Mesenchymal stem cell (in vitro differentiated cells and primary cell): ENCODE data around the gene RPRD2.

ENCODE experiments used
- DNase-seq: peaks from one replicate; pipeline ENCODE4 v3.0.0-alpha.2; 2013
- H2AFZ ChIP-seq: one replicate; pipeline ENCODE4 v1.6.1; 2013; ENCODE audit warnings: low read depth, mild to moderate bottlenecking, control low read depth, inconsistent platforms, low read length, moderate library complexity
- H2AK5ac ChIP-seq: 2 replicates; pipeline ENCODE4 v1.6.1; 2013; ENCODE audit warnings: low read length, moderate library complexity, mild to moderate bottlenecking, inconsistent platforms; ENCODE audit not compliant: severe bottlenecking
- H2BK120ac ChIP-seq: one replicate; pipeline ENCODE4 v1.6.1; 2013; ENCODE audit warnings: low read depth, mild to moderate bottlenecking, inconsistent platforms, low read length, moderate library complexity
- H2BK12ac ChIP-seq, 2 experiments: one replicate each; pipeline ENCODE4 v1.6.1; 2013; ENCODE audit warnings: inconsistent platforms in 2 of 2, low read length in 2 of 2, mild to moderate bottlenecking in 2 of 2, moderate library complexity in 2 of 2, control low read depth in 1 of 2
- H2BK15ac ChIP-seq: one replicate; pipeline ENCODE4 v1.6.1; 2013; ENCODE audit warnings: mild to moderate bottlenecking, low read depth, inconsistent platforms; ENCODE audit not compliant: poor library complexity, severe bottlenecking
- H2BK5ac ChIP-seq: 2 replicates; pipeline ENCODE4 v1.6.1; 2013; ENCODE audit warnings: low read depth, mild to moderate bottlenecking, low read length, control low read depth, inconsistent platforms; ENCODE audit not compliant: poor library complexity, severe bottlenecking
- H3K14ac ChIP-seq, 2 experiments: one replicate each; pipeline ENCODE4 v1.6.1; 2013; ENCODE audit warnings: inconsistent platforms in 2 of 2, low read length in 2 of 2, control low read depth in 1 of 2, mild to moderate bottlenecking in 1 of 2, moderate library complexity in 1 of 2
- H3K18ac ChIP-seq, 2 experiments: one replicate each; pipeline ENCODE4 v1.6.1; 2013; ENCODE audit warnings: inconsistent platforms in 2 of 2, low read length in 2 of 2, control low read depth in 1 of 2, low read depth in 1 of 2, mild to moderate bottlenecking in 1 of 2
- H3K23ac ChIP-seq, 2 experiments: one replicate each; pipeline ENCODE4 v1.6.1; 2013; ENCODE audit warnings: inconsistent platforms in 2 of 2, low read length in 2 of 2, mild to moderate bottlenecking in 2 of 2, moderate library complexity in 2 of 2, control low read depth in 1 of 2
- H3K27ac ChIP-seq: 2 replicates; pipeline ENCODE4 v1.5.1; 2013; ENCODE audit warnings: mild to moderate bottlenecking, moderate library complexity, low read length, control low read depth, inconsistent platforms; ENCODE audit not compliant: poor library complexity, severe bottlenecking
- H3K27me3 ChIP-seq, 2 experiments: 2 replicates each; pipeline versions ENCODE4 v1.6.1 to v1.7.0; 2013; ENCODE audit warnings: low read length in 2 of 2, mild to moderate bottlenecking in 2 of 2, moderate library complexity in 2 of 2, control low read depth in 1 of 2, inconsistent platforms in 1 of 2; ENCODE audit not compliant: control insufficient read depth in 1 of 2, insufficient read depth in 1 of 2
- H3K36me3 ChIP-seq, 2 experiments: 2 replicates each; pipeline versions ENCODE4 v1.6.1 to v1.7.0; 2013; ENCODE audit warnings: low read length in 2 of 2, control low read depth in 1 of 2, inconsistent platforms in 1 of 2, low read depth in 1 of 2, mild to moderate bottlenecking in 1 of 2; ENCODE audit not compliant: insufficient read depth in 2 of 2, control insufficient read depth in 1 of 2
- H3K4ac ChIP-seq, 2 experiments: one replicate each; pipeline ENCODE4 v1.6.1; 2013; ENCODE audit warnings: inconsistent platforms in 2 of 2, low read length in 2 of 2, mild to moderate bottlenecking in 2 of 2, moderate library complexity in 2 of 2, control low read depth in 1 of 2, low read depth in 1 of 2
- H3K4me1 ChIP-seq: 2 replicates; pipeline ENCODE4 v1.6.1; 2013; ENCODE audit warnings: low read depth, low read length, control low read depth; ENCODE audit not compliant: control insufficient read depth, insufficient read depth
- H3K4me2 ChIP-seq: 2 replicates; pipeline ENCODE4 v1.6.1; 2013; ENCODE audit warnings: low read length, mild to moderate bottlenecking, inconsistent platforms; ENCODE audit not compliant: poor library complexity, severe bottlenecking
- H3K4me3 ChIP-seq, 2 experiments: 2 replicates each; pipeline versions ENCODE4 v1.5.1 to v1.7.0; 2013; ENCODE audit warnings: low read length in 2 of 2, mild to moderate bottlenecking in 2 of 2, control low read depth in 1 of 2, low read depth in 1 of 2; ENCODE audit not compliant: insufficient read depth in 1 of 2
- H3K79me1 ChIP-seq: replicated peaks from 2 replicates; pipeline ENCODE4 v1.6.1; 2013; ENCODE audit warnings: mild to moderate bottlenecking, control low read depth, low read length, inconsistent platforms; ENCODE audit not compliant: poor library complexity, severe bottlenecking
- H3K9ac ChIP-seq: 2 replicates; pipeline ENCODE4 v1.7.0; 2013; ENCODE audit warnings: mild to moderate bottlenecking, low read length, moderate library complexity
- H3K9me3 ChIP-seq: 2 replicates; pipeline ENCODE4 v1.7.0; 2013; ENCODE audit warnings: mild to moderate bottlenecking, low read length; ENCODE audit not compliant: control insufficient read depth
- H4K8ac ChIP-seq: one replicate; pipeline ENCODE4 v1.6.1; 2013; ENCODE audit warnings: inconsistent platforms, mild to moderate bottlenecking, low read length, moderate library complexity
- H4K91ac ChIP-seq: one replicate; pipeline ENCODE4 v1.6.1; 2013; ENCODE audit warnings: mild to moderate bottlenecking, low read length, inconsistent platforms
- WGBS: methylation state at CpG from one replicate; pipeline ENCODE4 v1.1.7; 2013; ENCODE audit warnings: mixed read lengths; 5-methylcytosine and 5-hydroxymethylcytosine counted together

RPRD2 gene

GRCh38 chr1:150407330-150407729 lies 43.4 kb downstream of the RPRD2 start:
- H4K8ac ChIP-seq = no peak overlapping the region
- no peak overlapping the region for H3K9ac ChIP-seq
- no peaks in the 10 kb centered on the region for H3K9me3 ChIP-seq
- H2BK5ac ChIP-seq = no peak overlapping the region
- no peaks in the 10 kb centered on the region for H3K27me3 ChIP-seq
- H2BK12ac ChIP-seq = no peak overlapping the region
- no peak overlapping the region for H2AK5ac ChIP-seq
- no peak overlapping the region for H4K91ac ChIP-seq
- H3K4me2 ChIP-seq = no peak overlapping the region
- H3K36me3 ChIP-seq = no peaks in the 10 kb centered on the region
- no peak overlapping the region for H3K4me3 ChIP-seq
- peaks cover 19% of the 10 kb centered on the region for H3K79me1 ChIP-seq
- no peak overlapping the region for H2BK15ac ChIP-seq
- H3K18ac ChIP-seq = no peak overlapping the region
- H3K4ac ChIP-seq = no peak overlapping the region
- H2AFZ ChIP-seq = no peak overlapping the region
- H3K4me1 ChIP-seq = peaks cover 6% of the 10 kb centered on the region
- no peak overlapping the region for H3K14ac ChIP-seq
- no peak for DNase-seq
- H3K23ac ChIP-seq = no peak overlapping the region
- H3K27ac ChIP-seq = no peak overlapping the region
- no peak overlapping the region for H2BK120ac ChIP-seq
- WGBS = 100% methylated on average over 2 of the region's 3 CpGs

DNA sequence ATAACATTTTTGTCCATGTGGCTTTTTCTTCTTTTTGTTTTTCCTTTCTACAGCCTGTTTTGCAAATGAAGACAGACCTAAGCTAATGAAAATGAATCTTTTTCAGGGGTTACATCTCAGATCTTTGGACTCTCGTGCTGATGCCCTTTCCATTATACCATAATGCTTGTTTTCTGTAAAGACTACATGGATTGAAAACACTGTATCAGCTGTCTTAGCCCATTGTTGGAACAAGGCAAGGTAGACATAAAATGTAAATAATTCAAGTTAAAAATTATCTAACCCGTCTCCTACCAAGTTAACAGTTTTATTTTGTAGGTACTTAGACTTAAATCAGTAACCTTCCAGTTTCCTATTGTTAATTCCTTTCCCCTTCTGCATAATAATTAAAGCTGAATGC lies 44.9 kb downstream of the RPRD2 start:
- H3K18ac ChIP-seq = no peak overlapping the region
- no peak for DNase-seq
- H4K8ac ChIP-seq = no peak overlapping the region
- H3K4ac ChIP-seq = no peak overlapping the region
- H3K4me1 ChIP-seq = peaks cover 6% of the 10 kb centered on the region
- no peak overlapping the region for H3K14ac ChIP-seq
- H3K27me3 ChIP-seq = no peaks in the 10 kb centered on the region
- no peak overlapping the region for H2BK5ac ChIP-seq
- H2AFZ ChIP-seq = no peak overlapping the region
- H2BK120ac ChIP-seq = no peak overlapping the region
- 100% methylated on average over 1 of the region's 2 CpGs for WGBS
- H3K27ac ChIP-seq = no peak overlapping the region
- peaks cover 20% of the 10 kb centered on the region for H3K79me1 ChIP-seq
- H4K91ac ChIP-seq = no peak overlapping the region
- no peak overlapping the region for H2BK15ac ChIP-seq
- H3K4me3 ChIP-seq = no peak overlapping the region
- H2BK12ac ChIP-seq = no peak overlapping the region
- H3K9ac ChIP-seq = no peak overlapping the region
- no peak overlapping the region for H3K4me2 ChIP-seq
- H3K36me3 ChIP-seq = no peaks in the 10 kb centered on the region
- no peak overlapping the region for H3K23ac ChIP-seq
- no peaks in the 10 kb centered on the region for H3K9me3 ChIP-seq
- no peak overlapping the region for H2AK5ac ChIP-seq

- Histone ChIP-seq H2BK120ac (no peak overlapping the region), H2BK12ac (no peak overlapping the region), H2AFZ (no peak overlapping the region), H3K4me2 (no peak overlapping the region), H2BK15ac (no peak overlapping the region), H3K4me1 (peaks cover 6% of the 10 kb centered on the region), H3K4me3 (no peak overlapping the region), H3K14ac (no peak overlapping the region), H3K9me3 (no peaks in the 10 kb centered on the region), H3K4ac (no peak overlapping the region), H3K23ac (no peak overlapping the region), H4K91ac (no peak overlapping the region), H3K18ac (no peak overlapping the region), H2BK5ac (no peak overlapping the region), H3K36me3 (no peaks in the 10 kb centered on the region), H3K27me3 (no peaks in the 10 kb centered on the region), H3K9ac (no peak overlapping the region), H2AK5ac (no peak overlapping the region), H4K8ac (no peak overlapping the region), H3K79me1 (peaks cover 16% of the 10 kb centered on the region), H3K27ac (no peak overlapping the region)
- 97% methylated on average over 11 of the region's 12 CpGs for WGBS
- DNase-seq = no peak
Measured at GRCh38 chr1:150409504-150410362, 45.8 kb downstream of the RPRD2 start.

- Histone ChIP-seq H3K14ac (no peak overlapping the region), H3K9me3 (no peaks in the 10 kb centered on the region), H3K23ac (no peak overlapping the region), H2AFZ (no peak overlapping the region), H3K4ac (no peak overlapping the region), H3K4me1 (peaks cover 6% of the 10 kb centered on the region), H4K91ac (no peak overlapping the region), H3K36me3 (no peaks in the 10 kb centered on the region), H3K27ac (no peak overlapping the region), H3K27me3 (no peaks in the 10 kb centered on the region), H2BK5ac (no peak overlapping the region), H3K4me2 (no peak overlapping the region), H3K79me1 (peaks cover 19% of the 10 kb centered on the region), H3K4me3 (no peak overlapping the region), H4K8ac (peak overlapping the region; percentile 54), H2BK120ac (no peak overlapping the region), H2BK15ac (no peak overlapping the region), H2BK12ac (no peak overlapping the region), H3K9ac (no peak overlapping the region), H2AK5ac (no peak overlapping the region), H3K18ac (no peak overlapping the region)
- 90% methylated on average over 6 of the region's 6 CpGs for WGBS
- peak; percentile 15 for DNase-seq
Measured at GRCh38 chr1:150410582-150411101, 46.7 kb downstream of the RPRD2 start.
